Colonic mucosa (tissue), 4 donors: ENCODE measurements around the gene TNNI3. TPM values are rescaled to one million over a fixed set of nuclear protein-coding genes. Genes with fewer than 3 reads are reported as not detected.

Experiments used
- DNase-seq: peaks from one replicate; pipeline ENCODE4 v3.0.0-alpha.2; 2020
- H3K27ac ChIP-seq: fragments of 200-600 bp; one replicate; pipeline ENCODE4 v1.8.0; 2021
- H3K27me3 ChIP-seq: fragments of 200-600 bp; one replicate; pipeline ENCODE4 v1.8.0; 2021
- H3K36me3 ChIP-seq: fragments of 200-600 bp; one replicate; pipeline ENCODE4 v1.8.0; 2021
- H3K4me1 ChIP-seq: fragments of 200-600 bp; one replicate; pipeline ENCODE4 v1.8.0; 2021; ENCODE audit warnings: mild to moderate bottlenecking
- H3K4me3 ChIP-seq: fragments of 200-600 bp; one replicate; pipeline ENCODE4 v1.8.0; 2021
- H3K9ac ChIP-seq, 2 donors: one replicate each; pipeline ENCODE4 v1.7.0; 2013; ENCODE audit warnings: control low read depth in 2 of 2, low read depth in 2 of 2, low read length in 2 of 2
- H3K9me3 ChIP-seq: fragments of 200-600 bp; one replicate; pipeline ENCODE4 v1.8.0; 2021
- intact Hi-C: fragments of 100-400 bp; cut with DNase I; formaldehyde crosslinking; loops from one replicate; pipeline ENCODE4 v1.14.1; 2022
- total RNA-seq, 2 donors: library from RNA; stranded (reverse); fragmentation: NEBNext Ultra II Directional in 1 of 2; extraction: Animal tissue kit (Norgen Biotek cat#: 25700) in 1 of 2; gene quantifications; one replicate each; pipeline ENCODE4 v1.2.1, GENCODE V29; 2021
- TF ChIP-seq, protein P1 (sequence below): fragments of 200-600 bp; IDR thresholded peaks from one replicate; pipeline ENCODE4 v1.8.0; 2022; ENCODE audit warnings: antibody characterized with exemption, mild to moderate bottlenecking
- donor health status: healthy.
- donor health status: DM: no; HTN: no; CAD: no.
- donor health status: DM: no; HTN: no; CAD: no.

TNNI3 gene
- total RNA-seq, 2 donors from 2014 or later = 0.64 to 1.2 TPM

GRCh38 chr19:55197528-55197927 is 40.0 kb upstream of the TNNI3 start:
- Histone ChIP-seq H3K4me1 (no peaks in the 10 kb centered on the region), H3K9ac (no peak overlapping the region), H3K9me3 (no peaks in the 10 kb centered on the region), H3K36me3 (no peaks in the 10 kb centered on the region), H3K4me3 (no peak overlapping the region), H3K27ac (no peak overlapping the region), H3K27me3 (no peaks in the 10 kb centered on the region)
- TF ChIP-seq, protein P1, sequence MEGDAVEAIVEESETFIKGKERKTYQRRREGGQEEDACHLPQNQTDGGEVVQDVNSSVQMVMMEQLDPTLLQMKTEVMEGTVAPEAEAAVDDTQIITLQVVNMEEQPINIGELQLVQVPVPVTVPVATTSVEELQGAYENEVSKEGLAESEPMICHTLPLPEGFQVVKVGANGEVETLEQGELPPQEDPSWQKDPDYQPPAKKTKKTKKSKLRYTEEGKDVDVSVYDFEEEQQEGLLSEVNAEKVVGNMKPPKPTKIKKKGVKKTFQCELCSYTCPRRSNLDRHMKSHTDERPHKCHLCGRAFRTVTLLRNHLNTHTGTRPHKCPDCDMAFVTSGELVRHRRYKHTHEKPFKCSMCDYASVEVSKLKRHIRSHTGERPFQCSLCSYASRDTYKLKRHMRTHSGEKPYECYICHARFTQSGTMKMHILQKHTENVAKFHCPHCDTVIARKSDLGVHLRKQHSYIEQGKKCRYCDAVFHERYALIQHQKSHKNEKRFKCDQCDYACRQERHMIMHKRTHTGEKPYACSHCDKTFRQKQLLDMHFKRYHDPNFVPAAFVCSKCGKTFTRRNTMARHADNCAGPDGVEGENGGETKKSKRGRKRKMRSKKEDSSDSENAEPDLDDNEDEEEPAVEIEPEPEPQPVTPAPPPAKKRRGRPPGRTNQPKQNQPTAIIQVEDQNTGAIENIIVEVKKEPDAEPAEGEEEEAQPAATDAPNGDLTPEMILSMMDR = no peak
- intact Hi-C loops = no loop called here
- DNase-seq = no peak

DNA sequence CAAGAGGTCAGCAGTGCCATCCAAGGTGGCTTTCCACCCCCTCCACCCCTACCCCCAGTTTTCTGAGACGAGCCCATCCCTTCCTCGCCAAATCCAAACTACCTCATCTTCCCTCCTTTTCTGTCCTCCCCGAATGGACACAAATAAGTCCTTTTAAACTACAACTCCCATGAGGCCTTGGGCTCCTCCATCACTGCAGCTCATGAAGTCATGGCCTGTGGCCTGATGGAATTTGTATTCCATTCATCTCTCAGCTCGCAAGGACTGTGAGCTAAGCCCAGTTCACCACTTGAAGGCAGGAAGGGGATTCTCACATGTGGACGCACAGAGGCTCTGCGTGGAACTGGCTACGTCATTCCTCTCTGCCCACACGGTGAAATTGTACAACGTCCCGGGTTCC is 39.3 kb upstream of the TNNI3 start:
- Histone ChIP-seq H3K4me3 (no peak overlapping the region), H3K27ac (no peak overlapping the region), H3K27me3 (no peaks in the 10 kb centered on the region), H3K4me1 (no peaks in the 10 kb centered on the region), H3K9ac (no peak overlapping the region), H3K9me3 (no peaks in the 10 kb centered on the region), H3K36me3 (no peaks in the 10 kb centered on the region)
- DNase-seq = no peak
- intact Hi-C loops = no loop called here
- TF ChIP-seq, protein P1 = no peak

DNA sequence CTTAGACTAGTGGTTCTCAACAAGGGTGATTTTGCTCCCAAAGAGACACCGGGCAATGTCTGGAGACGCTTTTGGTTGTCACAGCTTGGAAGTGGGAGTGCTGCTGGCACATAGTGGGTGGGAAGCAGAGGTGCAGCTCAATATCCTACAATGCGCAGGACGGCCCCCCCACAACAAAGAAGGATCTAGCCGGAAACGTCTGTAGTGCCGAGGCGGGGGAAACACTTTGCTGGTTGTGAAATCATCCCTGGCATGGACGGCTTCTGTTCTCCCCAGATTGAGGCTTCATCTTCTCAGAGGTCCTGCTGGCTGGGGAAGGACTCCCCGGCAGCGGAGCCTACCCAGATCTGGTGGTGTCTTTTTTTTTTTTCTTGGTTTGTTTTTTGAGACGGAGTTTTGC is 35.9 kb upstream of the TNNI3 start:
- intact Hi-C loops = no loop called here
- DNase-seq = no peak
- Histone ChIP-seq H3K9ac (no peak overlapping the region), H3K36me3 (no peaks in the 10 kb centered on the region), H3K27me3 (no peaks in the 10 kb centered on the region), H3K27ac (no peak overlapping the region), H3K4me1 (no peaks in the 10 kb centered on the region), H3K9me3 (no peaks in the 10 kb centered on the region), H3K4me3 (no peak overlapping the region)
- TF ChIP-seq, protein P1 = no peak

DNA sequence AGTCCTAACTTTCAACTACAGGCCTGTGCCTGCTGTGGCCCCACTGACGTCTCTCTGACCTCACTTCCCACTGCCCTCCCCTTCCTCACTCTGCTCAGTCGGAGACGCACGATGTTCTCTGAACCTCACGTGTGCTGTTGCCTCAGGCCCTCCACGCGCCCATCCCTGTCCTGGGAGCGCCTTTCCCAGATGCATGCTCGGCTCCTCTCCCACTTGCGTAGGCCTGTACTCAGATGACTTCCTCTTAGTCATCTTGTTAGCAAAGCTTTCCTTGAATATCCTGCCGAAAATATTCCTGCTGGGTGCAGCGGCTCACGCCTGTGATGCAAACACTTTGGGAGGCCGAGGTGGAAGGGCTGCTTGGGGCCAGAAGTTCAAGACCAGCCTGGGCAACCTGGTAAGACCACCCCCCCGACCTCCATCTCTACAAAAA is 31.9 kb upstream of the TNNI3 start:
- TF ChIP-seq, protein P1 = no peak
- intact Hi-C loops = no loop called here
- no peaks in the 10 kb centered on the region for H3K9me3 ChIP-seq
- H3K9ac ChIP-seq = no peak overlapping the region
- H3K36me3 ChIP-seq = no peaks in the 10 kb centered on the region
- H3K27me3 ChIP-seq = no peaks in the 10 kb centered on the region
- H3K4me3 ChIP-seq = no peak overlapping the region
- H3K4me1 ChIP-seq = no peaks in the 10 kb centered on the region
- no peak overlapping the region for H3K27ac ChIP-seq
- no peak for DNase-seq

- Histone ChIP-seq H3K4me1 (no peaks in the 10 kb centered on the region), H3K36me3 (no peaks in the 10 kb centered on the region), H3K9ac (no peak overlapping the region), H3K9me3 (no peaks in the 10 kb centered on the region), H3K4me3 (no peak overlapping the region), H3K27ac (no peak overlapping the region), H3K27me3 (no peaks in the 10 kb centered on the region)
- intact Hi-C loops = no loop called here
- DNase-seq = no peak
- TF ChIP-seq, protein P1 = no peak
Observed at GRCh38 chr19:55188625-55189024, 31.1 kb upstream of the TNNI3 start.

DNA sequence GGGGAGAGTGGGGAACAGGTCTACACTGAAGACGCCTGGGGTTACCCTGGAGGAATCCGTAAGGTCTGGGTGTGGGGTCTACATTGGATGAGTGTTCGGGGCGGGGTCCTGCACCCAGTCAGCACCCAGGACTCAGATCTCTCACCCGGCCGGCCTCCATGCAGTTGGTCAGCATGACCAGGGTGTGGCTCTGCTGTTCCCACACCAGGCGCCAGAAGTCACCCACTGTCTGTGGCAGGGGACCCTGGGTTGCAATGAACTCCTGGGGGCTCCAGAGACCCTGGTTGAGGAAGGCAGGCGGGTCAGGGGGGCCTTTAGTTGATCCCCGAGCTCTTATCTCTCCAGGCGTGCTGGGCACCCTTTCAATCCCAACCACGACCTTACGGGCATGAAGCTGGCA is 28.5 kb upstream of the TNNI3 start:
- intact Hi-C loops = no loop called here
- TF ChIP-seq, protein P1 = no peak
- no peak overlapping the region for H3K27ac ChIP-seq
- no peaks in the 10 kb centered on the region for H3K36me3 ChIP-seq
- H3K27me3 ChIP-seq = peaks cover 7% of the 10 kb centered on the region
- H3K4me3 ChIP-seq = no peak overlapping the region
- DNase-seq = no peak
- H3K4me1 ChIP-seq = no peaks in the 10 kb centered on the region
- H3K9ac ChIP-seq = no peak overlapping the region
- H3K9me3 ChIP-seq = no peaks in the 10 kb centered on the region
